GM23338 (cell line): ENCODE data around the gene PFKFB1. TPM values are rescaled to one million over a fixed set of nuclear protein-coding genes. Genes with fewer than 3 reads are reported as not detected.

Source experiments
- ATAC-seq: fragments of 200-7000 bp; cut with Tn5 transposase; 3 replicates; pipeline ENCODE4 v1.9.1; 2020
- DNase-seq: peaks from one replicate; pipeline ENCODE4 v3.0.0-alpha.2; 2015; ENCODE audit warnings: low spot score
- H2AFZ ChIP-seq: fragments of 200-600 bp; sonication (generic); 2 replicates; pipeline ENCODE4 v1.8.0; 2016; ENCODE audit warnings: antibody characterized with exemption, mild to moderate bottlenecking, moderate library complexity
- H3F3A ChIP-seq: fragments of 200-600 bp; sonication (generic); replicated peaks from 2 replicates; pipeline ENCODE4 v1.8.0; 2017; ENCODE audit warnings: antibody characterized with exemption, mixed run types, low read depth
- H3K27ac ChIP-seq: fragments of 200-600 bp; sonication (generic); 2 replicates; pipeline ENCODE4 v1.6.1; 2016; ENCODE audit warnings: low read depth
- H3K27me3 ChIP-seq: fragments of 200-600 bp; sonication (generic); 2 replicates; pipeline ENCODE4 v1.8.0; 2016; ENCODE audit warnings: mild to moderate bottlenecking, mixed run types, moderate library complexity; ENCODE audit not compliant: insufficient read depth
- H3K36me3 ChIP-seq: fragments of 200-600 bp; sonication (generic); 2 replicates; pipeline ENCODE4 v1.8.0; 2016; ENCODE audit warnings: mild to moderate bottlenecking; ENCODE audit not compliant: insufficient read depth
- H3K4me1 ChIP-seq: fragments of 200-600 bp; sonication (generic); 2 replicates; pipeline ENCODE4 v1.8.0; 2016; ENCODE audit warnings: mild to moderate bottlenecking, moderate library complexity; ENCODE audit not compliant: insufficient read depth
- H3K4me2 ChIP-seq: fragments of 200-600 bp; sonication (generic); 2 replicates; pipeline ENCODE4 v1.7.1; 2017; ENCODE audit warnings: mixed run types
- H3K4me3 ChIP-seq: fragments of 200-600 bp; sonication (generic); 2 replicates; pipeline ENCODE4 v1.6.1; 2016; ENCODE audit warnings: mixed run types
- H3K79me2 ChIP-seq: fragments of 200-600 bp; sonication (generic); replicated peaks from 2 replicates; pipeline ENCODE4 v1.8.0; 2017; ENCODE audit warnings: mild to moderate bottlenecking; ENCODE audit not compliant: insufficient read depth
- H3K9me2 ChIP-seq: fragments of 200-600 bp; sonication (generic); 2 replicates; pipeline ENCODE4 v1.8.0; 2017; ENCODE audit not compliant: insufficient read depth
- H4K20me1 ChIP-seq: fragments of 200-600 bp; sonication (generic); replicated peaks from 2 replicates; pipeline ENCODE4 v1.8.0; 2017; ENCODE audit warnings: mild to moderate bottlenecking; ENCODE audit not compliant: insufficient read depth
- H3K27ac Mint-ChIP-seq: 2 replicates; pipeline ENCODE4 v1.8.0; 2020; ENCODE audit warnings: inconsistent platforms, mild to moderate bottlenecking, moderate library complexity, mixed read lengths
- H3K27me3 Mint-ChIP-seq: 3 replicates; pipeline ENCODE4 v1.8.0; 2022; ENCODE audit warnings: low read depth, mild to moderate bottlenecking, moderate library complexity, mixed read lengths, inconsistent platforms; ENCODE audit not compliant: insufficient read depth, poor library complexity
- H3K36me3 Mint-ChIP-seq: 3 replicates; pipeline ENCODE4 v1.8.0; 2021; ENCODE audit warnings: low read depth, mild to moderate bottlenecking, inconsistent platforms, moderate library complexity, mixed read lengths
- H3K4me1 Mint-ChIP-seq: 3 replicates; pipeline ENCODE4 v1.8.0; 2020; ENCODE audit warnings: mild to moderate bottlenecking, inconsistent platforms, mixed read lengths
- H3K4me3 Mint-ChIP-seq: 3 replicates; pipeline ENCODE4 v1.8.0; 2021; ENCODE audit warnings: moderate library complexity, mild to moderate bottlenecking, inconsistent platforms, mixed read lengths
- H3K9me3 Mint-ChIP-seq: 3 replicates; pipeline ENCODE4 v1.8.0; 2020; ENCODE audit warnings: moderate library complexity, mild to moderate bottlenecking, inconsistent platforms, mixed read lengths
- JUNB ChIP-seq: IDR thresholded peaks from one replicate; pipeline ENCODE4 v1.6.1; 2016; ENCODE audit warnings: antibody characterized with exemption; ENCODE audit not compliant: unreplicated experiment
- NANOG ChIP-seq: IDR thresholded peaks from 2 replicates; pipeline ENCODE4 v1.6.1; 2016; ENCODE audit warnings: antibody characterized with exemption, borderline replicate concordance
- POLR2AphosphoS5 ChIP-seq: IDR thresholded peaks from 2 replicates; pipeline ENCODE4 v1.6.1; 2016; ENCODE audit warnings: antibody characterized with exemption, low read depth
- STAT1 ChIP-seq: IDR thresholded peaks from one replicate; pipeline ENCODE4 v1.6.1; 2016; ENCODE audit warnings: antibody characterized with exemption; ENCODE audit not compliant: unreplicated experiment
- ZNF114 ChIP-seq: fragments of 250-450 bp; sonication (Bioruptor Pico); IDR thresholded peaks from 2 replicates; pipeline ENCODE4 v1.5.0; 2020; ENCODE audit warnings: mild to moderate bottlenecking, moderate library complexity
- ZNF331 ChIP-seq: fragments of 250-450 bp; sonication (Bioruptor Pico); IDR thresholded peaks from 2 replicates; pipeline ENCODE4 v1.5.0; 2020; ENCODE audit warnings: low read depth, mild to moderate bottlenecking, moderate library complexity
- polyA plus RNA-seq: library from polyadenylated mRNA; unstranded; fragments of >200 nt; fragmentation: Nextera tagmentation; extraction: Ambion mirVana; gene quantifications from 2 replicates; pipeline ENCODE4 v1.2.1, GENCODE V29; 2016
- total RNA-seq: library from RNA; depleted of rRNA; stranded (reverse); fragments of >200 nt; shearing (Covaris generic); gene quantifications from 2 replicates; pipeline ENCODE4 v1.2.3, GENCODE V29; 2014
- TF ChIP-seq, protein P1 (sequence below): IDR thresholded peaks from one replicate; pipeline ENCODE4 v1.6.1; 2018; ENCODE audit warnings: antibody characterized with exemption; ENCODE audit not compliant: unreplicated experiment
- TF ChIP-seq, protein P2 (sequence below): IDR thresholded peaks from 2 replicates; pipeline ENCODE4 v1.6.1; 2016; ENCODE audit warnings: antibody characterized with exemption

Gene PFKFB1
- total and polyA plus RNA-seq, 2 experiments from 2014 or later = not detected

DNA sequence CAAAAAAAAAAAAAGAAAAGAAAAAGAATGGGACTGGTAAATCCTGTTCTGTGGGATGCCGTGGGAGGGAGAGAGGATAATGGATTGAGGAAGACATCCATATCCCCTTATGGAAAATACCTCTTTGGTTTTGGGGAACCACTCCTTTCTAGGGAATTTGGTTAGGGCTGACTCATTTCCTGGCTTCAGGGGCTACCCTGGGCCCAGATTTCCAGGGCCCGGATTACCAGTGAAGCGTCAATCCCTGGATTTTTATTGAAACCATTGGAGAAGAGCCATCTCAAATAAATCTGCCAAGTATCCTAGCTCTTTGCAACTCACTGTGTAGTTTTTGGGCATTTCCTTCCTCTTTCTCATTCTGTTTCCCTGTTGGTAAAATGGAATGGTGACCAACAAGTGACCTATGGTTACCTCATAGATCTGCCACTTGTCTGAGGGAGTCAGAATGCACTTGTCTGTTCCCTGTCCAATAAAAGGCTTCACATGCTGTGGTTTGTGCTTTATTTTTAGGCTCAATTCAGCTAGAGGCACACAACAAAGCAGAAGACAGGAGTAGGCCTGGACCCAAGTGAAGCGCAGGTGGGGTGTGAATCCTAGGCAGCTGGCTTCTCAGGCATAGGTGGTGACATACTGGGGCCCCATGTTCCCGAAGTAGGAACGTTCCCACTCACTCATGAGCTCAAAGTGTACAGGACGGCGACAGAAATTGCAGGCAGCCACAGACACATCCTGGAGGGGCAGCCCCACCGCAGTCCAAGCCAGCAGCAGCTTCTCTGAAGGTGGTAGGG is 14.8 kb upstream of the PFKFB1 start (continued):
- TF ChIP-seq ZNF114 (CRISPR knock-in tag) = no peak
- no peak for TF ChIP-seq ZNF331
- TF ChIP-seq, protein P1, sequence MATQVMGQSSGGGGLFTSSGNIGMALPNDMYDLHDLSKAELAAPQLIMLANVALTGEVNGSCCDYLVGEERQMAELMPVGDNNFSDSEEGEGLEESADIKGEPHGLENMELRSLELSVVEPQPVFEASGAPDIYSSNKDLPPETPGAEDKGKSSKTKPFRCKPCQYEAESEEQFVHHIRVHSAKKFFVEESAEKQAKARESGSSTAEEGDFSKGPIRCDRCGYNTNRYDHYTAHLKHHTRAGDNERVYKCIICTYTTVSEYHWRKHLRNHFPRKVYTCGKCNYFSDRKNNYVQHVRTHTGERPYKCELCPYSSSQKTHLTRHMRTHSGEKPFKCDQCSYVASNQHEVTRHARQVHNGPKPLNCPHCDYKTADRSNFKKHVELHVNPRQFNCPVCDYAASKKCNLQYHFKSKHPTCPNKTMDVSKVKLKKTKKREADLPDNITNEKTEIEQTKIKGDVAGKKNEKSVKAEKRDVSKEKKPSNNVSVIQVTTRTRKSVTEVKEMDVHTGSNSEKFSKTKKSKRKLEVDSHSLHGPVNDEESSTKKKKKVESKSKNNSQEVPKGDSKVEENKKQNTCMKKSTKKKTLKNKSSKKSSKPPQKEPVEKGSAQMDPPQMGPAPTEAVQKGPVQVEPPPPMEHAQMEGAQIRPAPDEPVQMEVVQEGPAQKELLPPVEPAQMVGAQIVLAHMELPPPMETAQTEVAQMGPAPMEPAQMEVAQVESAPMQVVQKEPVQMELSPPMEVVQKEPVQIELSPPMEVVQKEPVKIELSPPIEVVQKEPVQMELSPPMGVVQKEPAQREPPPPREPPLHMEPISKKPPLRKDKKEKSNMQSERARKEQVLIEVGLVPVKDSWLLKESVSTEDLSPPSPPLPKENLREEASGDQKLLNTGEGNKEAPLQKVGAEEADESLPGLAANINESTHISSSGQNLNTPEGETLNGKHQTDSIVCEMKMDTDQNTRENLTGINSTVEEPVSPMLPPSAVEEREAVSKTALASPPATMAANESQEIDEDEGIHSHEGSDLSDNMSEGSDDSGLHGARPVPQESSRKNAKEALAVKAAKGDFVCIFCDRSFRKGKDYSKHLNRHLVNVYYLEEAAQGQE = no peak
- TF ChIP-seq POLR2AphosphoS5 = no peak

DNA sequence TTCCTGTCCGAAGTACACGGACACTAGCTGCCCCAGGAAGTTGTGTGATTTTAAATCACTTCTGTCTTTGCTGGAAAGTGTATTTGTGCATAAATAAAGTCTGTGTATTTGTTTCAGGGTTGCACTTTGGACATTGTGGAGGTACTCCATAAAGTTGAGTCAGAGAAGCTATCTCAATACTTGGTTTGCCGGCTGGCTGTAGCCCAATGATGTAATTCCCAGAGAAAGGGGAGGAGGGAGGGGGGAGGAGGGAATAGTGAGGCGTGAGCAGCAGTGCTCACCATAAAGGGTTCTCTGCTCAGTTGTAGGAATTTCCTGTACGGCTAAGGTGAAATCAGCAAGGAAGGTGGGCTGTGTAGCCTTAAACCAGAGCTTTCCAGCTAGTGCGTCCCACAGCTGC is 13.7 kb upstream of the PFKFB1 start:
- no peaks in the 10 kb centered on the region for H4K20me1 ChIP-seq
- H3K79me2 ChIP-seq = no peaks in the 10 kb centered on the region
- Mint-ChIP-seq H3K9me3 (no peaks in the 10 kb centered on the region), H3K27ac (peak overlapping the region; percentile 27; the same call in 1 of the 2 replicates), H3K36me3 (peaks cover 39% of the 10 kb centered on the region), H3K4me3 (no peak overlapping the region), H3K4me1 (peaks cover 8% of the 10 kb centered on the region), H3K27me3 (no peaks in the 10 kb centered on the region)
- H3K27ac ChIP-seq = no peak overlapping the region
- no peak overlapping the region for H2AFZ ChIP-seq
- ATAC-seq = no peak
- H3K4me2 ChIP-seq = no peak overlapping the region
- no peak overlapping the region for H3K4me3 ChIP-seq
- TF ChIP-seq JUNB (no peak), NANOG (no peak), STAT1 (no peak)
- TF ChIP-seq, protein P2, sequence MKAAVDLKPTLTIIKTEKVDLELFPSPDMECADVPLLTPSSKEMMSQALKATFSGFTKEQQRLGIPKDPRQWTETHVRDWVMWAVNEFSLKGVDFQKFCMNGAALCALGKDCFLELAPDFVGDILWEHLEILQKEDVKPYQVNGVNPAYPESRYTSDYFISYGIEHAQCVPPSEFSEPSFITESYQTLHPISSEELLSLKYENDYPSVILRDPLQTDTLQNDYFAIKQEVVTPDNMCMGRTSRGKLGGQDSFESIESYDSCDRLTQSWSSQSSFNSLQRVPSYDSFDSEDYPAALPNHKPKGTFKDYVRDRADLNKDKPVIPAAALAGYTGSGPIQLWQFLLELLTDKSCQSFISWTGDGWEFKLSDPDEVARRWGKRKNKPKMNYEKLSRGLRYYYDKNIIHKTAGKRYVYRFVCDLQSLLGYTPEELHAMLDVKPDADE = no peak
- no peaks in the 10 kb centered on the region for H3F3A ChIP-seq
- H3K9me2 ChIP-seq = no peaks in the 10 kb centered on the region
- no peaks in the 10 kb centered on the region for H3K36me3 ChIP-seq
- H3K27me3 ChIP-seq = no peaks in the 10 kb centered on the region
- no peaks in the 10 kb centered on the region for H3K4me1 ChIP-seq
- DNase-seq = no peak
